OCI-LY3 (cell line): ENCODE measurements around the gene FBRSL1.

Source experiments
- H2AFZ ChIP-seq: fragments of 200-600, 300-600 bp; shearing (Covaris generic); 2 replicates; pipeline ENCODE4 v1.6.0; 2014; ENCODE audit warnings: antibody characterized with exemption, low read depth, low read length
- H3K27ac ChIP-seq: fragments of 200-600, 300-600 bp; sonication (generic); 2 replicates; pipeline ENCODE4 v1.5.1; 2014; ENCODE audit warnings: mild to moderate bottlenecking, low read length, moderate library complexity, mixed read lengths
- H3K27me3 ChIP-seq: fragments of 200-600, 300-600 bp; sonication (generic); 2 replicates; pipeline ENCODE4 v1.6.1; 2014; ENCODE audit warnings: low read depth, low read length, mixed read lengths
- H3K36me3 ChIP-seq: fragments of 200-600, 300-600 bp; sonication (generic); replicated peaks from 2 replicates; pipeline ENCODE3; 2014; ENCODE audit warnings: low read depth, low read length, mixed read lengths
- H3K4me1 ChIP-seq: fragments of 300-600, 200-600 bp; sonication (generic); 2 replicates; pipeline ENCODE4 v1.6.1; 2014; ENCODE audit warnings: low read length, mixed read lengths
- H3K4me2 ChIP-seq: fragments of 200-600, 300-600 bp; sonication (generic); 2 replicates; pipeline ENCODE4 v1.6.1; 2014; ENCODE audit warnings: low read length, mixed read lengths
- H3K4me3 ChIP-seq: fragments of 300-600, 200-600 bp; sonication (generic); 2 replicates; pipeline ENCODE4 v1.5.1; 2014; ENCODE audit warnings: antibody characterized with exemption, mild to moderate bottlenecking, low read length, moderate library complexity
- H3K79me2 ChIP-seq: fragments of 300-600, 200-600 bp; shearing (Covaris generic); 2 replicates; pipeline ENCODE4 v1.6.1; 2014; ENCODE audit warnings: mild to moderate bottlenecking, low read length, mixed read lengths
- H3K9ac ChIP-seq: fragments of 300-600, 200-600 bp; shearing (Covaris generic); 2 replicates; pipeline ENCODE4 v1.6.0; 2014; ENCODE audit warnings: mild to moderate bottlenecking, low read length, moderate library complexity
- H3K9me3 ChIP-seq: fragments of 200-600, 300-600 bp; shearing (Covaris generic); 2 replicates; pipeline ENCODE4 v1.6.1; 2014; ENCODE audit warnings: low read length, mixed read lengths; ENCODE audit not compliant: insufficient read depth
- H4K20me1 ChIP-seq: fragments of 200-600, 300-600 bp; sonication (generic); 2 replicates; pipeline ENCODE4 v1.6.1; 2016; ENCODE audit warnings: low read length, mixed read lengths; ENCODE audit not compliant: insufficient read depth
- EZH2phosphoT487 ChIP-seq: fragments of 200-600 bp; shearing (Covaris generic); IDR thresholded peaks from 2 replicates; pipeline ENCODE4 v1.6.1; 2018; ENCODE audit warnings: antibody characterized with exemption, mixed run types, low read depth
- TF ChIP-seq, protein P1 (sequence below): fragments of 200-600, 300-600 bp; sonication (generic); IDR thresholded peaks from 2 replicates; pipeline ENCODE4 v1.5.1; 2014; ENCODE audit warnings: antibody characterized with exemption, low read length, low read depth

Gene FBRSL1

GRCh38 chr12:132502149-132502881 is 12.4 kb downstream of the FBRSL1 start:
- Histone ChIP-seq H3K27me3 (no peaks in the 10 kb centered on the region), H3K79me2 (peaks cover 96% of the 10 kb centered on the region), H3K4me3 (no peak overlapping the region), H4K20me1 (peaks cover 98% of the 10 kb centered on the region), H2AFZ (no peak overlapping the region), H3K4me2 (no peak overlapping the region), H3K27ac (no peak overlapping the region), H3K9me3 (no peaks in the 10 kb centered on the region), H3K4me1 (no peaks in the 10 kb centered on the region), H3K36me3 (no peaks in the 10 kb centered on the region), H3K9ac (no peak overlapping the region)
- TF ChIP-seq EZH2phosphoT487: no peak
- TF ChIP-seq, protein P1, sequence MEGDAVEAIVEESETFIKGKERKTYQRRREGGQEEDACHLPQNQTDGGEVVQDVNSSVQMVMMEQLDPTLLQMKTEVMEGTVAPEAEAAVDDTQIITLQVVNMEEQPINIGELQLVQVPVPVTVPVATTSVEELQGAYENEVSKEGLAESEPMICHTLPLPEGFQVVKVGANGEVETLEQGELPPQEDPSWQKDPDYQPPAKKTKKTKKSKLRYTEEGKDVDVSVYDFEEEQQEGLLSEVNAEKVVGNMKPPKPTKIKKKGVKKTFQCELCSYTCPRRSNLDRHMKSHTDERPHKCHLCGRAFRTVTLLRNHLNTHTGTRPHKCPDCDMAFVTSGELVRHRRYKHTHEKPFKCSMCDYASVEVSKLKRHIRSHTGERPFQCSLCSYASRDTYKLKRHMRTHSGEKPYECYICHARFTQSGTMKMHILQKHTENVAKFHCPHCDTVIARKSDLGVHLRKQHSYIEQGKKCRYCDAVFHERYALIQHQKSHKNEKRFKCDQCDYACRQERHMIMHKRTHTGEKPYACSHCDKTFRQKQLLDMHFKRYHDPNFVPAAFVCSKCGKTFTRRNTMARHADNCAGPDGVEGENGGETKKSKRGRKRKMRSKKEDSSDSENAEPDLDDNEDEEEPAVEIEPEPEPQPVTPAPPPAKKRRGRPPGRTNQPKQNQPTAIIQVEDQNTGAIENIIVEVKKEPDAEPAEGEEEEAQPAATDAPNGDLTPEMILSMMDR: no peak

DNA sequence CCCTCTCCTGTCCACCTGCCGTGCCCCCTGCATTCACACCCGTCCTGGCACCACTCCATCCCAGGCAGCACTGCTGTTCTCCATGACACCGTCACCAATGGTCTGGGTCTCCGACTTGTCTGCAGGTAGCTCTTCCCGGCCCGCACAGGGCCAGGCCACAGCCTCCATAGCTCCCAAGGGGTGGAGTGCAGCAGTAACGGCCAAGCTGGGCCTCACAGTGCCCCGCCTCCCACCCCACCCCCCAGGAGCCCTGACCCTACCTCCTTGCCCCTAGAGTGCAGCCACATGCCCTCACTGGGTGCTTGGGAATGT is 12.9 kb downstream of the FBRSL1 start:
- TF ChIP-seq, protein P1: no peak
- no peak for TF ChIP-seq EZH2phosphoT487
- Histone ChIP-seq H3K9ac (no peak overlapping the region), H3K36me3 (no peaks in the 10 kb centered on the region), H3K4me1 (no peaks in the 10 kb centered on the region), H2AFZ (no peak overlapping the region), H3K9me3 (no peaks in the 10 kb centered on the region), H3K4me3 (no peak overlapping the region), H3K79me2 (peaks cover 94% of the 10 kb centered on the region), H3K4me2 (no peak overlapping the region), H4K20me1 (peaks cover 98% of the 10 kb centered on the region), H3K27me3 (no peaks in the 10 kb centered on the region), H3K27ac (no peak overlapping the region)

DNA sequence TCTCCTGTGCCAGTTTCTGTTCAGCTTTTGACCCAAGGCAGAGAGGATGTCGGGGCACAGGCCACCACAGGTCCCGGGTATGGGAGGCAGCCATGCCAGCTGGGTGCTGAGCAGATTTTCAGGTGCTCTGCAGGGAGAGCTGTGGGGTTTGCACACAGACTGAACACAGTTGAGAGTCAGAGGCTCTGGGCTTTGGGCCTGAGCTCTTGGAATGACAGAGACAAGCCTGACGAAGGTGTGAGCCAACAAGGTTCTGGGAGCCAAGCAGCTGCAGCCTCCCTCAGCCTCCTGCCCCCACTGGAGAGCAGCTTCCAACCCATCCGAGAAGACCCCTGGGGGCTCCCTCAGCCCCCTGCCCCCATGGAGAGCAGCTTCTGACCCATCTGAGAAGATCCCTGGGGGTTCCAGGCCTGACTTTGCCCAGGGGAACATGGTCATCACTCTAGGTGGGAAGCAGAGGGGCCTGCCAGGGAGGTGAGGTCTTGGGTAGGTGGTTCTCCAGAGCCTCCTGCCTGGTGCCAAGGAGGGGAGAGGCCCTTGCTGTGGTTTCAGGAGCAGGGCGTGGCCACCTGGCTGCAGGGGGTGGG is 13.8 kb downstream of the FBRSL1 start:
- H3K27me3 ChIP-seq: no peaks in the 10 kb centered on the region
- H3K4me2 ChIP-seq: no peak overlapping the region
- H4K20me1 ChIP-seq: peaks cover 91% of the 10 kb centered on the region

More for the DNA sequence above, 13.8 kb downstream of the FBRSL1 start:
- Histone ChIP-seq H3K4me3 (no peak overlapping the region), H3K27ac (no peak overlapping the region), H3K36me3 (no peaks in the 10 kb centered on the region), H3K9ac (no peak overlapping the region), H3K4me1 (no peaks in the 10 kb centered on the region), H2AFZ (no peak overlapping the region), H3K9me3 (no peaks in the 10 kb centered on the region), H3K79me2 (peaks cover 85% of the 10 kb centered on the region)
- no peak for TF ChIP-seq EZH2phosphoT487
- TF ChIP-seq, protein P1: no peak
